A673 (cell line): ENCODE measurements around the gene IRF2BP2.

Experiments used
- EZH2 ChIP-seq: fragments of 200-600 bp; sonication (generic); IDR thresholded peaks from 2 replicates; pipeline ENCODE4 v1.6.1; 2017; ENCODE audit warnings: borderline replicate concordance, low read depth, mild to moderate bottlenecking, mixed read lengths, antibody characterized with exemption, low read length; ENCODE audit not compliant: poor library complexity, severe bottlenecking
- TF ChIP-seq, protein P1 (sequence below): fragments of 300-800, 200-600 bp; sonication (generic); conservative IDR thresholded peaks from 2 replicates; pipeline ENCODE4 v1.5.1; 2017; ENCODE audit warnings: low read depth, mild to moderate bottlenecking, antibody characterized with exemption, low read length, moderate library complexity, mixed read lengths

DNA sequence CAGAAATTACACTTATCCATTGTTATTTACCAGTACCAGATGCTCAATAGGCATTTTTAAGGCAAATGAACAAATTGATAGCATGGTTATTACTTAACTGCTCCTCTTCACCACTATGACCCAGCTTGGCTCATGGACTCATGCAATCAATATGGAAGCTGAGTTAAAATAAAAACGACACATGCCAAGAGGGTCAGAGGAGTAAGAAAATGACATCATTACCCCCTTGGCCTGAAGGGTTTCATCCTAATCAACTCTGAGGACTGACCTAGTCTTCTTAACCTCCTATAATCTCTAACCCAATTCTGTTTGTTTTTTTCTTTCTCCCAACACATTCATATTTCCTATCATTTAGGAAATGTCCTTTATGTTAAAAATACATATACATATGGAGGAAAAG, 41.6 kb downstream of the IRF2BP2 start:
- TF ChIP-seq EZH2 = no peak
- TF ChIP-seq, protein P1, sequence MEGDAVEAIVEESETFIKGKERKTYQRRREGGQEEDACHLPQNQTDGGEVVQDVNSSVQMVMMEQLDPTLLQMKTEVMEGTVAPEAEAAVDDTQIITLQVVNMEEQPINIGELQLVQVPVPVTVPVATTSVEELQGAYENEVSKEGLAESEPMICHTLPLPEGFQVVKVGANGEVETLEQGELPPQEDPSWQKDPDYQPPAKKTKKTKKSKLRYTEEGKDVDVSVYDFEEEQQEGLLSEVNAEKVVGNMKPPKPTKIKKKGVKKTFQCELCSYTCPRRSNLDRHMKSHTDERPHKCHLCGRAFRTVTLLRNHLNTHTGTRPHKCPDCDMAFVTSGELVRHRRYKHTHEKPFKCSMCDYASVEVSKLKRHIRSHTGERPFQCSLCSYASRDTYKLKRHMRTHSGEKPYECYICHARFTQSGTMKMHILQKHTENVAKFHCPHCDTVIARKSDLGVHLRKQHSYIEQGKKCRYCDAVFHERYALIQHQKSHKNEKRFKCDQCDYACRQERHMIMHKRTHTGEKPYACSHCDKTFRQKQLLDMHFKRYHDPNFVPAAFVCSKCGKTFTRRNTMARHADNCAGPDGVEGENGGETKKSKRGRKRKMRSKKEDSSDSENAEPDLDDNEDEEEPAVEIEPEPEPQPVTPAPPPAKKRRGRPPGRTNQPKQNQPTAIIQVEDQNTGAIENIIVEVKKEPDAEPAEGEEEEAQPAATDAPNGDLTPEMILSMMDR = no peak
